Measurements from ENCODE around the gene ANKRD50.

The ANKRD50 gene

GRCh38 chr4:124740501-124740900, 28.0 kb upstream of the ANKRD50 start:
- TF ChIP-seq TAF1 (IDR thresholded peaks at IDR 0.05; ENCODE audit: borderline replicate concordance, insufficient read depth, low read length) = no peak
- no peak for TF ChIP-seq POLR2AphosphoS5 (IDR thresholded peaks at IDR 0.05; ENCODE audit: low read depth, low read length)
- TF ChIP-seq SIN3A (IDR thresholded peaks at IDR 0.05; ENCODE audit: borderline replicate concordance, insufficient read depth, low read length) = no peak
- TF ChIP-seq, protein P1, sequence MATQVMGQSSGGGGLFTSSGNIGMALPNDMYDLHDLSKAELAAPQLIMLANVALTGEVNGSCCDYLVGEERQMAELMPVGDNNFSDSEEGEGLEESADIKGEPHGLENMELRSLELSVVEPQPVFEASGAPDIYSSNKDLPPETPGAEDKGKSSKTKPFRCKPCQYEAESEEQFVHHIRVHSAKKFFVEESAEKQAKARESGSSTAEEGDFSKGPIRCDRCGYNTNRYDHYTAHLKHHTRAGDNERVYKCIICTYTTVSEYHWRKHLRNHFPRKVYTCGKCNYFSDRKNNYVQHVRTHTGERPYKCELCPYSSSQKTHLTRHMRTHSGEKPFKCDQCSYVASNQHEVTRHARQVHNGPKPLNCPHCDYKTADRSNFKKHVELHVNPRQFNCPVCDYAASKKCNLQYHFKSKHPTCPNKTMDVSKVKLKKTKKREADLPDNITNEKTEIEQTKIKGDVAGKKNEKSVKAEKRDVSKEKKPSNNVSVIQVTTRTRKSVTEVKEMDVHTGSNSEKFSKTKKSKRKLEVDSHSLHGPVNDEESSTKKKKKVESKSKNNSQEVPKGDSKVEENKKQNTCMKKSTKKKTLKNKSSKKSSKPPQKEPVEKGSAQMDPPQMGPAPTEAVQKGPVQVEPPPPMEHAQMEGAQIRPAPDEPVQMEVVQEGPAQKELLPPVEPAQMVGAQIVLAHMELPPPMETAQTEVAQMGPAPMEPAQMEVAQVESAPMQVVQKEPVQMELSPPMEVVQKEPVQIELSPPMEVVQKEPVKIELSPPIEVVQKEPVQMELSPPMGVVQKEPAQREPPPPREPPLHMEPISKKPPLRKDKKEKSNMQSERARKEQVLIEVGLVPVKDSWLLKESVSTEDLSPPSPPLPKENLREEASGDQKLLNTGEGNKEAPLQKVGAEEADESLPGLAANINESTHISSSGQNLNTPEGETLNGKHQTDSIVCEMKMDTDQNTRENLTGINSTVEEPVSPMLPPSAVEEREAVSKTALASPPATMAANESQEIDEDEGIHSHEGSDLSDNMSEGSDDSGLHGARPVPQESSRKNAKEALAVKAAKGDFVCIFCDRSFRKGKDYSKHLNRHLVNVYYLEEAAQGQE (IDR thresholded peaks at IDR 0.05; ENCODE audit: insufficient read depth in 1 of 2, low read depth in 2 of 2, low read length in 2 of 2) = no peak
- TF ChIP-seq FOXP2 (optimal IDR thresholded peaks at IDR 0.05; ENCODE audit: borderline replicate concordance, extremely low read depth, extremely low read length, insufficient read depth) = no peak

DNA sequence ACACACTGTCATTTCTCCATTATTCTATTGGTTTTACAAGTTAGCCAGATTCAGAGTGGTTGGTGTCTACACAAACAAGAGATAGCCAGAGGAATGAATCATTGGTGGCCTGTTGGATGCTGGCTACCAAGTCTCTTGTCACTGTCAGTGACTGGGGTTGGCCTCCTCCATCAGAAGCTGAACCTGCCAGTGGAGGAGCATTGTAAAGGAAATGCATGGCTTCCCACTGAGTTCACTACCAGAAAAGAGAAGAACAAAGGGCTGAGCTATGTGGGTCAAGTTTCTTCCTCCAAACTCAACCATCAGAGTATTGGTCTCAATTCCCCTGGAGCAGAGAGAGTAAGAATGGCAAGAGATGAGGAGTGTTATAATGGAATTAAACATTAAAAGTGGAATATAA, 26.5 kb upstream of the ANKRD50 start:
- TF ChIP-seq FOXP2 (optimal IDR thresholded peaks at IDR 0.05; ENCODE audit: borderline replicate concordance, extremely low read depth, extremely low read length, insufficient read depth) (no peak), TAF1 (IDR thresholded peaks at IDR 0.05; ENCODE audit: borderline replicate concordance, insufficient read depth, low read length) (no peak), POLR2AphosphoS5 (IDR thresholded peaks at IDR 0.05; ENCODE audit: low read depth, low read length) (no peak), SIN3A (IDR thresholded peaks at IDR 0.05; ENCODE audit: borderline replicate concordance, insufficient read depth, low read length) (no peak)
- TF ChIP-seq, protein P1 (IDR thresholded peaks at IDR 0.05; ENCODE audit: insufficient read depth in 1 of 2, low read depth in 2 of 2, low read length in 2 of 2) = no peak

- no peak for TF ChIP-seq POLR2AphosphoS5 (IDR thresholded peaks at IDR 0.05; ENCODE audit: low read depth, low read length)
- no peak for TF ChIP-seq FOXP2 (optimal IDR thresholded peaks at IDR 0.05; ENCODE audit: borderline replicate concordance, extremely low read depth, extremely low read length, insufficient read depth)
- TF ChIP-seq TAF1 (IDR thresholded peaks at IDR 0.05; ENCODE audit: borderline replicate concordance, insufficient read depth, low read length) = no peak
- no peak for TF ChIP-seq SIN3A (IDR thresholded peaks at IDR 0.05; ENCODE audit: borderline replicate concordance, insufficient read depth, low read length)
- TF ChIP-seq, protein P1 (IDR thresholded peaks at IDR 0.05; ENCODE audit: insufficient read depth in 1 of 2, low read depth in 2 of 2, low read length in 2 of 2) = no peak
These were observed 25.1 kb upstream of the ANKRD50 start for GRCh38 chr4:124737619-124738018.

DNA sequence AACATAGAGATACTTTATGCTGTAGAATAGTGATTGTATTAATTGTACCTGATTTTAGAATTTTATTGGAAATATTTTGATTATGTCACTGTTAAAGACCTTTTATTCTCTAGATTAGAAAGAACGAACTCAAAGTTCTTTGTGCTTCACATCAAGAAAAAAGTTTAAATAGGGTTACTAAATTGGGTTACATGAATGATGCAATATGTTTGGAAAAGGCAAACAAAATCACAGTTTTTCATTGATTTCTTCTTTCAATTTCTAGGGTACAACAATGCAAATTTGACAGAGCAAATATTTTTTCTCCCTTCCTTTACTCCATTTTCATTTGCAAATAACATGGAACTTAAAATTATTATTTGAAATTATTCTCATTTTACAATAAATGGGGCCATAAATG, 24.0 kb upstream of the ANKRD50 start:
- no peak for TF ChIP-seq SIN3A (IDR thresholded peaks at IDR 0.05; ENCODE audit: borderline replicate concordance, insufficient read depth, low read length)
- no peak for TF ChIP-seq FOXP2 (optimal IDR thresholded peaks at IDR 0.05; ENCODE audit: borderline replicate concordance, extremely low read depth, extremely low read length, insufficient read depth)
- TF ChIP-seq POLR2AphosphoS5 (IDR thresholded peaks at IDR 0.05; ENCODE audit: low read depth, low read length) = no peak
- TF ChIP-seq, protein P1 (IDR thresholded peaks at IDR 0.05; ENCODE audit: insufficient read depth in 1 of 2, low read depth in 2 of 2, low read length in 2 of 2) = no peak
- no peak for TF ChIP-seq TAF1 (IDR thresholded peaks at IDR 0.05; ENCODE audit: borderline replicate concordance, insufficient read depth, low read length)

Data from PFSK-1 (cell line).